NCI-H82 (cell line): ENCODE data around the gene FHIT.
"Not testable (repeated sequence)": the region's sequence is repeated elsewhere in the genome, so short reads cannot be mapped to it uniquely, and the experiment has no call there.

Source experiments
- DNase-seq: peaks from one replicate; lab custom pipeline; 2025; lab: John Stamatoyannopoulos, UW

FHIT gene

GRCh38 chr3:60707452-60708020, 543.7 kb downstream of the FHIT start:
- no peak for DNase-seq

GRCh38 chr3:60703956-60704736, 547.1 kb downstream of the FHIT start:
- no peak for DNase-seq

- DNase-seq, result peak; percentile 1
These were observed 548.2 kb downstream of the FHIT start for GRCh38 chr3:60703008-60703407.

GRCh38 chr3:60698117-60698516, 553.1 kb downstream of the FHIT start:
- no peak for DNase-seq

GRCh38 chr3:60697132-60697531, 554.1 kb downstream of the FHIT start:
- DNase-seq, result no peak

GRCh38 chr3:60696428-60697125, 554.7 kb downstream of the FHIT start:
- no peak for DNase-seq

GRCh38 chr3:60675424-60675823, 575.8 kb downstream of the FHIT start:
- DNase-seq, result no peak

GRCh38 chr3:60674870-60675269, 576.4 kb downstream of the FHIT start:
- DNase-seq, result no peak

- no peak for DNase-seq
These were observed 578.1 kb downstream of the FHIT start for GRCh38 chr3:60673123-60673522.

GRCh38 chr3:60672337-60672736, 578.9 kb downstream of the FHIT start:
- DNase-seq, result not testable (repeated sequence)

GRCh38 chr3:60669636-60670035, 581.6 kb downstream of the FHIT start:
- no peak for DNase-seq

- no peak for DNase-seq
These were observed 591.2 kb downstream of the FHIT start for GRCh38 chr3:60660026-60660425.

- DNase-seq, result no peak
These were observed 592.2 kb downstream of the FHIT start for GRCh38 chr3:60659098-60659497.

- no peak for DNase-seq
These were observed 593.3 kb downstream of the FHIT start for GRCh38 chr3:60657972-60658371.

- no peak for DNase-seq
These were observed 598.4 kb downstream of the FHIT start for GRCh38 chr3:60652829-60653228.

GRCh38 chr3:60651799-60652198, 599.5 kb downstream of the FHIT start:
- no peak for DNase-seq

GRCh38 chr3:60650171-60650570, 601.1 kb downstream of the FHIT start:
- DNase-seq, result no peak

- no peak for DNase-seq
These were observed 605.5 kb downstream of the FHIT start for GRCh38 chr3:60645801-60646200.

GRCh38 chr3:60643831-60644230, 607.4 kb downstream of the FHIT start:
- no peak for DNase-seq

GRCh38 chr3:60641354-60641753, 609.9 kb downstream of the FHIT start:
- DNase-seq, result no peak

- no peak for DNase-seq
These were observed 614.4 kb downstream of the FHIT start for GRCh38 chr3:60636846-60637245.

GRCh38 chr3:60633644-60634043, 617.6 kb downstream of the FHIT start:
- DNase-seq, result no peak

- no peak for DNase-seq
These were observed 619.7 kb downstream of the FHIT start for GRCh38 chr3:60631509-60631908.
